ENCODE data around the gene RND1.

DNA sequence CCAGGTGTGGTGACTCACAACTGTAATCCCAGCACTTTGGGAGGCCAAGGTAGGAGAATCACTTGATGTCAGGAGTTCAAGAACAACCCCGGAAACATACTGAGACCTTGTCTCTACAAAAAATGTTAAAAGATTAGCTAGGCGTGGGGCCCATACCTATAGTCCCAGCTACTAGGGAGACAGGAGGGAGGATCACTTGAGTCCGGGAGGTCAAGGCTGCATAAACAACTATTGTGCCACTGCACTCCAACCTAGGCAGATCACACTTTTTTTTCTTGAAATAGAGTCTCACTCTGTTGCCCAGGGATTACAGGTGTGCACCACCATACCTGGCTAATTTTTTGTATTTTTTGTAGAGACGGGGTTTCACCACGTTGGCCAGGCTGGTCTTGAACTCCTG, 6.1 kb downstream of the RND1 start:
- TF ChIP-seq POLR2A (IDR thresholded peaks at IDR 0.05): no peak
- TF ChIP-seq, protein P1, sequence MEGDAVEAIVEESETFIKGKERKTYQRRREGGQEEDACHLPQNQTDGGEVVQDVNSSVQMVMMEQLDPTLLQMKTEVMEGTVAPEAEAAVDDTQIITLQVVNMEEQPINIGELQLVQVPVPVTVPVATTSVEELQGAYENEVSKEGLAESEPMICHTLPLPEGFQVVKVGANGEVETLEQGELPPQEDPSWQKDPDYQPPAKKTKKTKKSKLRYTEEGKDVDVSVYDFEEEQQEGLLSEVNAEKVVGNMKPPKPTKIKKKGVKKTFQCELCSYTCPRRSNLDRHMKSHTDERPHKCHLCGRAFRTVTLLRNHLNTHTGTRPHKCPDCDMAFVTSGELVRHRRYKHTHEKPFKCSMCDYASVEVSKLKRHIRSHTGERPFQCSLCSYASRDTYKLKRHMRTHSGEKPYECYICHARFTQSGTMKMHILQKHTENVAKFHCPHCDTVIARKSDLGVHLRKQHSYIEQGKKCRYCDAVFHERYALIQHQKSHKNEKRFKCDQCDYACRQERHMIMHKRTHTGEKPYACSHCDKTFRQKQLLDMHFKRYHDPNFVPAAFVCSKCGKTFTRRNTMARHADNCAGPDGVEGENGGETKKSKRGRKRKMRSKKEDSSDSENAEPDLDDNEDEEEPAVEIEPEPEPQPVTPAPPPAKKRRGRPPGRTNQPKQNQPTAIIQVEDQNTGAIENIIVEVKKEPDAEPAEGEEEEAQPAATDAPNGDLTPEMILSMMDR (IDR thresholded peaks at IDR 0.05): no peak

Measured in thyroid gland (tissue), 4 donors.